Small intestine (tissue), 7 donors: Measurements from ENCODE around the gene KIF25. TPM values are rescaled to one million over a fixed set of nuclear protein-coding genes. Genes with fewer than 3 reads are reported as not detected.

Experiments used
- DNase-seq, 2 donors: peaks; one replicate each; pipeline versions ENCODE4 v3.0.0 to v3.0.0-alpha.2; 2013
- FAIRE-seq: peaks from 2 replicates; lab custom pipeline; 2012; peaks lifted over from hg19 to GRCh38; lab: Jason Lieb, UNC
- H3K27ac ChIP-seq, 3 donors: one replicate each; pipeline ENCODE4 v1.5.1; 2013; ENCODE audit warnings: low read length in 2 of 3, mild to moderate bottlenecking in 2 of 3, control low read depth in 1 of 3, inconsistent platforms in 1 of 3, low read depth in 1 of 3, moderate library complexity in 1 of 3
- H3K27me3 ChIP-seq, 3 donors: one replicate each; pipeline ENCODE4 v1.6.1; 2013; ENCODE audit warnings: low read length in 3 of 3, inconsistent platforms in 1 of 3; ENCODE audit not compliant: control insufficient read depth in 3 of 3, insufficient read depth in 3 of 3
- H3K36me3 ChIP-seq, 3 donors: one replicate each; pipeline ENCODE4 v1.6.1; 2013; ENCODE audit warnings: low read length in 3 of 3, inconsistent platforms in 1 of 3, low read depth in 1 of 3, mild to moderate bottlenecking in 1 of 3, moderate library complexity in 1 of 3; ENCODE audit not compliant: control insufficient read depth in 3 of 3, insufficient read depth in 2 of 3
- H3K4me1 ChIP-seq, 3 donors: one replicate each; pipeline ENCODE4 v1.6.1; 2013; ENCODE audit warnings: low read length in 2 of 3, inconsistent platforms in 1 of 3, low read depth in 1 of 3, mild to moderate bottlenecking in 1 of 3, moderate library complexity in 1 of 3; ENCODE audit not compliant: control insufficient read depth in 3 of 3, insufficient read depth in 2 of 3
- H3K4me3 ChIP-seq, 3 donors: one replicate each; pipeline ENCODE4 v1.5.1; 2013; ENCODE audit warnings: low read length in 3 of 3, control low read depth in 1 of 3, inconsistent platforms in 1 of 3, low read depth in 1 of 3, mild to moderate bottlenecking in 1 of 3, moderate library complexity in 1 of 3
- H3K9me3 ChIP-seq, 2 donors: one replicate each; pipeline ENCODE4 v1.6.1; 2013; ENCODE audit warnings: low read depth in 1 of 2, low read length in 1 of 2; ENCODE audit not compliant: control insufficient read depth in 2 of 2, insufficient read depth in 1 of 2
- WGBS, 3 donors: extraction: QIAGEN DNeasy Blood & Tissue Kit; methylation state at CpG; one replicate each; pipeline ENCODE4 v1.1.7; 2013; 5-methylcytosine and 5-hydroxymethylcytosine counted together
- polyA plus RNA-seq, 4 donors: library from polyadenylated mRNA; stranded (reverse) in 3 of 4; unstranded in 1 of 4; fragments of 200-250 nt in 3 of 4; fragments of 120-200 nt in 1 of 4; gene quantifications; one replicate each; pipeline versions ENCODE4 v1.2.1 to v1.2.3, GENCODE V29; 2013
- donor health status: healthy with polysubstance abuse.
- donor health status: control.
- donor health status: control.
- donor health status: Bipolar disorder and iron deficiency.
- donor health status: healthy.

Gene KIF25
- polyA plus RNA-seq, 4 donors = 0.16 to 0.66 TPM; not detected in 2

- Histone ChIP-seq H3K27me3 (no peaks in the 10 kb centered on the region), H3K9me3 (no peaks in the 10 kb centered on the region), H3K4me1 (no peaks in the 10 kb centered on the region), H3K4me3 (no peak overlapping the region), H3K36me3 (no peaks in the 10 kb centered on the region), H3K27ac (no peak overlapping the region)
- FAIRE-seq = no peak
- DNase-seq = no peak
- WGBS, 3 donors = 69 to 74% (median 72%) methylated on average over 23 of the region's 23 CpGs
Observed at GRCh38 chr6:168050881-168051586, 53.6 kb downstream of the KIF25 start.

GRCh38 chr6:168051648-168052047 is 54.2 kb downstream of the KIF25 start:
- Histone ChIP-seq H3K36me3 (no peaks in the 10 kb centered on the region), H3K9me3 (no peaks in the 10 kb centered on the region), H3K27me3 (no peaks in the 10 kb centered on the region), H3K4me1 (no peaks in the 10 kb centered on the region), H3K4me3 (no peak overlapping the region), H3K27ac (no peak overlapping the region)
- FAIRE-seq (no peak), DNase-seq (no peak)
- WGBS, 3 donors = 90 to 92% (median 90%) methylated on average over 8 to 9 of the region's 9 CpGs

GRCh38 chr6:168052291-168052891 is 54.9 kb downstream of the KIF25 start:
- FAIRE-seq = no peak
- Histone ChIP-seq H3K4me1 (no peaks in the 10 kb centered on the region), H3K27ac (no peak overlapping the region), H3K36me3 (no peaks in the 10 kb centered on the region), H3K9me3 (no peaks in the 10 kb centered on the region), H3K27me3 (no peaks in the 10 kb centered on the region), H3K4me3 (no peak overlapping the region)
- DNase-seq = no peak
- WGBS, 3 donors = 84 to 90% (median 90%) methylated on average over 26 of the region's 26 CpGs

- H3K36me3 ChIP-seq = no peaks in the 10 kb centered on the region
- no peaks in the 10 kb centered on the region for H3K27me3 ChIP-seq
- H3K27ac ChIP-seq = no peak overlapping the region
- no peaks in the 10 kb centered on the region for H3K4me1 ChIP-seq
- H3K9me3 ChIP-seq = no peaks in the 10 kb centered on the region
- 83 to 89% (median 87%) methylated on average over 38 of the region's 38 CpGs for WGBS, 3 donors
- DNase-seq (no peak), FAIRE-seq (no peak)
- H3K4me3 ChIP-seq = no peak overlapping the region
Observed at GRCh38 chr6:168053086-168053956, 55.9 kb downstream of the KIF25 start.

GRCh38 chr6:168053957-168054471 is 56.5 kb downstream of the KIF25 start:
- 82 to 91% (median 85%) methylated on average over 10 to 14 of the region's 14 CpGs for WGBS, 3 donors

GRCh38 chr6:168054765-168055560 is 57.5 kb downstream of the KIF25 start:
- no peak overlapping the region for H3K4me3 ChIP-seq
- no peaks in the 10 kb centered on the region for H3K4me1 ChIP-seq
- H3K36me3 ChIP-seq = no peaks in the 10 kb centered on the region
- DNase-seq (no peak), FAIRE-seq (no peak)
- H3K27ac ChIP-seq = no peak overlapping the region
- no peaks in the 10 kb centered on the region for H3K9me3 ChIP-seq
- WGBS, 3 donors = 71 to 87% (median 84%) methylated on average over 18 of the region's 18 CpGs
- no peaks in the 10 kb centered on the region for H3K27me3 ChIP-seq

More at GRCh38 chr6:168053957-168054471, 56.5 kb downstream of the KIF25 start:
- no peak for DNase-seq
- FAIRE-seq = no peak
- H3K9me3 ChIP-seq = no peaks in the 10 kb centered on the region
- H3K36me3 ChIP-seq = no peaks in the 10 kb centered on the region
- no peak overlapping the region for H3K4me3 ChIP-seq
- H3K27me3 ChIP-seq = no peaks in the 10 kb centered on the region
- H3K4me1 ChIP-seq = no peaks in the 10 kb centered on the region
- no peak overlapping the region for H3K27ac ChIP-seq

GRCh38 chr6:168055696-168056489 is 58.4 kb downstream of the KIF25 start:
- DNase-seq (no peak), FAIRE-seq (no peak)
- H3K27ac ChIP-seq = no peak overlapping the region
- 85 to 89% (median 88%) methylated on average over 22 of the region's 22 CpGs for WGBS, 3 donors
- H3K9me3 ChIP-seq = no peaks in the 10 kb centered on the region
- H3K27me3 ChIP-seq = no peaks in the 10 kb centered on the region
- no peak overlapping the region for H3K4me3 ChIP-seq
- H3K4me1 ChIP-seq = no peaks in the 10 kb centered on the region
- no peaks in the 10 kb centered on the region for H3K36me3 ChIP-seq
